IPS-NIHi11 (cell line): ENCODE results near the gene GIPC1.

ENCODE experiments used
- DNase-seq: peaks from one replicate; pipeline ENCODE4 v3.0.0; 2012; ENCODE audit warnings: mixed read lengths, low spot score

Gene GIPC1

DNA sequence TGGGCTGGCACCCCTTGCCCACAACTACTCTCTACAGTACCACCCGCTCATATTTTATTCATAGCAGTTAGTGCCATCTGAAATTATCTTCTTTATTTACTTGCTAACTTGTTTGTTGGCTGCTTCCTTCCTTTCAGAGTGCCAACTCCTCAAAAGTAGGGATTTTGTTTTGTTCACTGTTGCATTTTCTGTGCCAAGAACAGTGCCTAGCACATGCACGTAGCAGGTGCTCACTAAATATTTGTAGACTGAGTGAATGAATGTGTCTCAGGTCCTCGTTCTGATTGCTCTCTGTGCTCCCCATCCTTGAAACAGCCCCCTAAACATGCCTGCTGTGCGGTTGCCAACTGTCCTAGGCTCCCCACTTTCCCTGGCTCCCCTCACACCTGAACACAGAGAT is 1.5 kb downstream of the GIPC1 start:
- no peak for DNase-seq

DNA sequence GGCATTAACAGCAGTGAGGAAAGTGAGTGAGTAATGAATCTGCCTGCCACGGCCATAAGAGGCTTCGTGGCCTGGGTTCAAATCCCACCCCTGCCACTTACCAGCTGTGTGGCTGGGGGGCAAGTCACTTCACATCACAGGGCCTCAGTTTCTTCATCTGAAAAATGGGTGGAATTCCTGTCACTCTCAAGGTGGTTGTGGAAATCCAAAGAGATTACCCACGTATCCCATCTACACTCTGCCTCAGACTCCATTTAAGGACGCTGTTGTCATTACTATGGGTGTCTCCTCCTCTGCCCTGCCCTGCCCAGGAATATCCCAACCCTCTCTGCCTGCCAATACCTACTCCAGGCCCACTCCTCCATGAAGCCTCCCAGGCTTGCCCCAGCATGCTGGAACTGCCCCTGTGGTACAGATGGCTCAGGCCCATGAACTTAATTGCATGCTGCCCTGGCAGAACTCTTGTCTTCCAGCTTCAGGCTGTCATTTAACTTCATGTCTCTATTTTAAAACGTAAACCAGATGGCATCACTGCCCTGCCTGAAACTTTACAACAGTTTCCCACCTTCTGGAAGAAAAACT is 3.1 kb downstream of the GIPC1 start:
- DNase-seq: no peak

DNA sequence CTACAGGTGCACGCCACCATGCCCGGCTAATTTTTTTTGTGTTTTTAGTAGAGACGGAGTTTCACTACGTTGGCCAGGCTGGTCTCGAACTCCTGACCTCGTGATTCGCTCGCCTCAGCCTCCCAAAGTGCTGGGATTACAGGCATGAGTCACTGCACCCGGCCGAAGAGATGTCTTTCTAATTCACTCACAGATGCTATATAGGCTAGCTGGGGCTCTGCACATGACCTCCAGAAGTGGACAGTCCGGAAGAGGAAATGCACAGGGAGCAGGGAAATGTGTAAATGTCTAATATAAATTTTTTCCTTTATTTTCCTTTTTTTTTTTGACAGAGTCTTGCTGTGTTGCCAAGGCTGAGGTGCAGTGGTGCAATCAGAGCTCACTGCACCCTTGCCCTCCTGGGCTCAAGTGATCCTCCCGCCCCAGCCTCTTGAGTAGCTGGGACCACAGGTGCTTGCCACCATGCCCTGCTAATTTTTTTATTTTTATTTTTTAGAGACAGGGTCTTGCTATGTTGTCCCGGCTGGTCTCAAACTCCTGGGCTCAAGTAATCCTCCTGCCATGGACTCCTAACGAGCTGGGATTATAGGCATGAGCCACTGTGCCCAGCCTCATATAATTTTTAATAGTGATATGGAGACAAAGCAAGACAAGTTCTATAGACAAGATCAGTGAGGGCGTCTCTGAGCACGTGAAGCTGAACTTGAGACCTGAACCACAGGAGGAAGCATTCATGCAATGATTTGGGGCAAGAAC is 8.4 kb downstream of the GIPC1 start:
- DNase-seq: no peak

DNA sequence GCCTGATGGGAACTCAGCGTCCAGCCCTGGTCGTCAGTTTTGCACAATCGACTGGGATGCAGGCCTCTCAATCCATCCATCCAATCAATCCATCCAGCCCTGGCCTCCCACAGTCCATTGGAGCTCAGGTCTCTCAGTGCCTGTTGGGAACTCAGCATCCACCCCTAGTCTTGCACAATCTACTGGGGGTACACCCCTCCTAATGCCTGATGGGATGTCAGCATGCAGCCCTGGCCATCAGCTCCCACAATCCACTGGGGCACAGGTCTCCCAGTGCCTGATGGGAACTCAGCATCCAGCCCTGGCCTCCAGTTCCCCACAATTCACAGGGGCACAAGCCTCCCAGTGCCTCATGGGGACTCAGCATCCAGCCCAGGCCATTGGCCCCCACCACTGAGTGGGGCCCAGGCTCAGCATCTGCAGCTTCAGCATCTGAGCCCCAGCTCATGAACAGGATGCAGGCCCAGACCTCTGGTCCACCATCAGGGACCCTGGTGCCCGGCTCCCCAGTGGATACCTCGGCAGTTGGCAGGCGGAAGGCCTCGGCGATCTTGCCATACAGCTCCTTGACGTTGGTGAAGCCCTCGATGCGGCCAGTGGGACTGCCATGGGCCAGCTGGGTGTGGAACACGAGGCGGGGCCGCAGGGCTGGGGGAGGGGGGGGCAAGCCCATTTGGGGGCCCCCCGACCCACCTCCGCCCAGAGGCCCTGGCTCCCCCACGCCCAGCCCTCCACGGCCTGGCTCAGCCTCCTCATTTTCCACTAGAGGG is 13.6 kb downstream of the GIPC1 start:
- DNase-seq: no peak

DNA sequence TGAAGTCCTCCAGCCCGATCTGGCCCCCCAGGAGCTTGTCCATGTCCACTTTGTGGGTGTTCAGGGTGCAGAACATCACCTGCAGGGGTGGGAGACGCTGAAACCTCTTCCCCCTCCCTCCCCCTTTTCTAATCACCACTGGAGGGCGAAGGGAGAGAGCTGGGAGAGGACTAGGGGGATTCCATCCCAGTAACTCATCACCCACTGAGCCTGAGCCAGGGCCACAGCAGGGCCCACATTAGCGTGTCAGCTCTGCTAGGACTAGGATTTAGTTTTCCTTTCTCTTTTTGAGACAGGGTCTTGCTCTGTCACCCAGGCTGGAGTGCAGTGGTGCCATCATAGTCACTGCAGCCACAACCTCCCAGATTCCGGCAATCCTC is 15.2 kb downstream of the GIPC1 start:
- no peak for DNase-seq

DNA sequence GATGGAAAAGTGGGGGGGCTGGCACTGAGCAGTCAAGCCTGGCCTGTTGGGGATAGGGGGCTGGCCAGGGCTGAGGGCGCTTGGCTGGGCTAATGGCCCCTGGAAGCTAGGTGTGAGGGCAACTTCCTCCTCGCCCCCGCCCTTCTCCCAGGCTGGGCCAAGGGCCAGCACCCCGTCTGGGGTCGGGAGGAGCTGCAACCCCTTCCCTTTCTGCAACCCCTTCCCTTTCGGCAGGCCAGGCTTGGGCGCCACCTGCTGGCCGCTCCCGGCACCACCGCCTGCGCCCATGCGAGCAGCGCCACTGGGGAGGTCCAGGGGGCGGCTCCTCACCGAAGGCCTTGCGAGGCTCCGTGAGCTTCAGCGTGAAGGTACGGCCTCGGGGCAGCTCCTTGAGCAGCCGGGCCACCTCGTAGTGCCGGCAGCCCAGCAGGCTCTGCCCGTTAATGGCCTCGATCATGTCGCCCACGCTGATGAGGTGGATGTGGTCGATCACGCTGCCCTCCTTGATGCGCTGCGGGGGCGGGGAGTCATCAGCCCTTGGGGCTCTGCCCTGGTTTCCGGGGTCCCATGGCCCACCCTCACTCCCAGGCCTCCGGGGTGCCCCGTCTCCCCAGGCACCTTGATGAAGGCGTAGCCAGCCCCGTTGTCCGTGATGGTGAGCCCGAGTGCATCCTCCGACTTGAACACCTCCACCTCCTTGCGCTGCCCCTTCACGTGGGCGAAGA is 15.8 kb downstream of the GIPC1 start:
- peak; percentile 96 for DNase-seq

DNA sequence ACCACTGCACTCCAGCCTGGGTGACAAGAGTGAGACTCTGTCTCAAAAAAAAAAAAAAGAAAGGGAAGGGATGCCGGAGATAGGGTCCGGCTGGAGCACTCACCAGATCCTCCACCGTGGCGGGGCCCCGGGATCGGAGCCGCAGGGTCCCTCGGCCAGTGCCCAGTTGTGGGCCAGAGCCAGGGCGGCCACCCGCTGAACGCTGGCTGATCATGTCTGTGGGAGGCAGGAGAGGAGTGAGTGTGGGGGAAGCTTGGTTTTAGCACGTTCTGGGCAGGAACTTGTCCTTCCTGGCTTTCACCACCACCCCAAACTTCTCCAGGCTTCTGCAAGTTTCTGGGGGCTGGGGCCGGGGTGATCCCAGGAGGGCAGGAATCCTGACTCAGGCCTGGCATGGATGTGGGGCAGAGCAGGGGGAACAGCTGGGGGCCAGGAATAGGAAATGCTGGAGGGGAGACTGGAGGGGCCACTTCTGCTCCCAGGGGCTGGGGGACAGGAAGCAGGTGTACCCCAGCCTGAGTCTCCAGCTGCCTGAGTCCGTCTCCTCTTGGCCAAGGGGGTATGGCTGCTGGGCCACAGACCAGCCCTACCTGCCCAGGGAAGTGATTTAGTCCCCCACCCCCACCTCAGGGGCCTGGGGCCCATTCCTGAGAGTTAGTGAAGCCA is 16.5 kb downstream of the GIPC1 start:
- DNase-seq: no peak

DNA sequence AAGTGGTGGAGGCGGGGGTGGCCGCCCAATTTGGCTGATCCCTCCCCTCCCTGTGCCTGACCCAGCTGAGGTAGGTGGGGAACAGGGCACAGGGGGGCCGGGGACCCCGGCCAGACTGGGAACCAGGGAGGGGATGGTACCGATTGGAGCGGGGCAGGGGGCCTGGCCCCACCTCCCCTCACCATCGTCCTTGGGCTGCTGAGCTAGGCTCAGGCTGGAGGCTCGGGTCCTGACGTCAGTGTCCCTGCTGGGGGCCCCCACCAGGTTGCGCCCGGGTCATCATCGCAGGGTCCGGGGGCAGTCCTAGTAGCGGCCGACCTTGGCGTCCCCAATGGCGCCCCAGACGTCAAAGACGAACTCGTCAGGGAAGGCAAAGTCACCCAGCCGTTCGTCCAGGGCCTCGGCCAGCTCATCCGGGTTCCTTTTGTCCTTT is 17.8 kb downstream of the GIPC1 start:
- no peak for DNase-seq

DNA sequence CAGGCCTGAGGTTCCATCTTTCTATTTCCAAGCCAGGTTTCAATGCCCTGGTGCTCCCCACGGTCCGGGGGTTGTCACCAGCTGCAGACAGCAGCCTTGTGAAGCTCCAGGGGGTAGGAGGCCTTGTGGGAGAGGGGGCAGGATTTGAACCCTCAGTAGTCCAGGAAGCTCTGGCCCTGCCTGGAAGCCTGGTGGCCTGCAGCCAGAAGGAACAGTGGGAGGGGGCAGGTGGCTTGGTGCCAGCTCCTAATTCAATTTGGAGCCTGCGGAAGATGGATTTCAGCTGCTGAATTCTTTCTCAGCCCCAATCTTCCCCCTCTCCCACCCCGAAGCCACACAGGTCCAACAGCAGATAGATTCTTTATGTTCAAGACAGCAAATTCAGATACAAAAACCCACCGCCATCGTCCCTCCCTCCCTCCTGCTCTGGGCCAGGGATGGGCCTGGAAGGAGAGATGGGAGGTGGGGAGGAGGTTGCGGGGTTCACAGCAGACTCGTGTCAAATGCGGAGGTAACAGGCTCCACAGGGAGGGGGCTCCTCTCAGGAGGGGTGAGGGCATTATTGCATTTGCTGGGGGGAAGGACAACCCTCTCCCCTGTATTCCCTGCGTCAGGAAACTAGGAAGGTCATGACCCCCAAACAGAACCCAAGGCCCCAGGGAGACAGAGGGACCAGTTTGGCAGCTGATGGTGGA is 18.4 kb downstream of the GIPC1 start:
- DNase-seq: no peak

DNA sequence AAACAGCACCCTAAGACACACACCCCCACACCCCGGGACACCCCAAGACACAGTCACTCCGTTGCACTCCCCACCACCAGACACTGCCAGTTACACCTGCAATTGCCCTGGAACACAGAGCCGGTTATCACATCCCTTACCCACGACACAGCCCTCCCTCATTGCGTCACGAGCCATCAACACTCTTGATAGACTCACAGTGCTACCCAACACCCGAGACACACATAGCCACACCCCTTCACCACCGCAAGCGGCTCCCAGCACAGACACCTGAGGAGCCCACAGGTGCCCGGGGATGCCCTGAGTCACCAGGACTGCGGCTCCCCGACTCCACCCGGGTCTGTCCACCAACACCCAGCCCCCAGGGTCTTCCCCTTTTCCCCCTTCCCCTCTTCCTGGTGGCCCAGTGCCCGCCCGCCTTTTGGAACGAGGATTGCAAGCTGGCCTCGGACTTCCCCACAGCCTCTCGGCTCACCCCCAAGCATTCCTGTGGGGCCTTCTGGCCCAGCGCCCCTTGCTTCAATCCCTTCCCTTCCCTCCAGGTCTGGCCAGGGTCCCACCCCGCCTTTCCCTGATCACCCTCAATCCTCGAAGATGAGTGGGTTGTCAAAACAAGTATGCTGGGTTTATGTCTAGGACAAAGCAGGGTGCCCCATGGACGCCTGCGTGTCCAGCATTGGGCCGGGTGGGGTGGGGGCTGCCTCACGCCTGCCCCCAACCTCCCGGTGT is 19.1 kb downstream of the GIPC1 start:
- peak; percentile 44 for DNase-seq

DNA sequence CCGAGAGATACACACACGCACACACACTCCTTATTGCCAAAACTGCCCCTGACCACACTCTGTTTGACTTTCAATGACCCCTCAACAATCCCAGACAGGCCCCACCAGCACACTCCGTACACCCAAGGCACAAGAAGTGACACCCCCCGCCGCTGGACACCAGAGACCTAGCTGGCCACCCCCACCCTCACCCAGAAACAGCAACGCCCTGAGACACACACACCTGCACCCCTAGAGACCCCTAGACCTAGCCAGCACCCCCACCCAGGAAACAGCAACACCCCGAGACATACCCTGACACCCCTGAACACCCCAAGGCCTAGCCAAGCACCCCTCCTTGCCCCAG is 19.6 kb downstream of the GIPC1 start:
- no peak for DNase-seq

DNA sequence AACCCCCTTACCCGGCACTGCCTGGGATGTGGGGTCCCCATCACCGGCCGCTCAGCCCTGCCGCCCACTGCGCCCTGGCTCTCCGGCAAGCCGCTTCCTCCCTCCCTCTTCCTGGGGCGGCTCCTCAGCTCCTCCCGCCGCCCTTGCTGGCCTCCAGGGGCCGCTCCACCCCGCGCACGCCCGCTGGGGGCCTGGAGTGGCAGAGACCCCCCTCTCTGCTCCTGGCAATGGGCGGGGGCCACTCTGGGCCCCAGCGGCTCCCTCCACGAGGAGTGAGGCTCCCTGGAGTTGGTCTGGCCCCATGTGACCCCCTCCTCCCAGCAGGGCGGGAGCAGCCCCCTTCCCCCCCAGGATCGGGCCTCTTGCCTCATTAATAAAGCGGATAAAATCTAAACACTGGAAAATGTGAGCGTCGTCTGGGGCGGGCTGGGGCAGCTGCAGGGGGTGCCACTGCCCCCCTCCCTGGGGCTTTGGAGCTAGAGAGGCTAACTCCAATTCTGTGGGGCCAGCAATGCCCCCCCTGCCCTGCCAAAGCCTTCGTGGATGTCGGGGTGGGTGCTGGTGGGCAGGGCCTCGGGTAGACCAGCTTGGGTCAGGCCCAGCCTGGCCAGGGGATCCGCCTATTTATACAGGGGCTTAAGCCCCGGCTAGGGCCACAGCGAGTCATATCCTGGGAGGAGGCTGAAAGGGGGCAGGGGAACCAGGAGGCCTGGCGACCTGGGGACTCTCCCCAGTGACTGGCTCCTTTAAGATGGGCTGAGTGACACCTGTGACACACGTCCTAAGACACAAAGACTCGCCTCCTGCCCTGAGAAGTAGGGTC is 20.5 kb downstream of the GIPC1 start, which contains the start of gene PTGER1:
TSS of gene PTGER1 (minus strand) at position 104 of the 823 bp plus-strand sequence. CDS start 1,034 bp downstream, outside the sequence.
- peak; percentile 77 for DNase-seq

DNA sequence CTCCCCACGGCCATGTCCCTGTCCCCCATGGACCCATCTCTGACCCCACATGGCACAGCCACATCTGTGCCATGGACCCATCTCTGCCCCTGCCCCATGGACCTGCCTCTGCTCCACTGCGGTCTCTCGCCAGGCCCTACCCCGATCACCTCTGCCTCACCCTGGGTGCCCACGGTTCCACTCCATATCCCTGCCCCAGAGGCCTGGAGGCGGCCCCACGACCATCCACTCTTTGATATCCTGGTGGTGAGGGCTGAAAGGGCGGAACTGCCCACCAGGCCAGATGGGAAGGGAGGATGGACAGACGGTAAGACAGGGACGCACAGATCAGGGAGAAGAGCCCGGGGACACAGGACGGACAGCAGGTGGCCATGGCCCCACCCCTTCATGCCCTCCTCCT is 21.1 kb downstream of the GIPC1 start:
- DNase-seq: no peak

DNA sequence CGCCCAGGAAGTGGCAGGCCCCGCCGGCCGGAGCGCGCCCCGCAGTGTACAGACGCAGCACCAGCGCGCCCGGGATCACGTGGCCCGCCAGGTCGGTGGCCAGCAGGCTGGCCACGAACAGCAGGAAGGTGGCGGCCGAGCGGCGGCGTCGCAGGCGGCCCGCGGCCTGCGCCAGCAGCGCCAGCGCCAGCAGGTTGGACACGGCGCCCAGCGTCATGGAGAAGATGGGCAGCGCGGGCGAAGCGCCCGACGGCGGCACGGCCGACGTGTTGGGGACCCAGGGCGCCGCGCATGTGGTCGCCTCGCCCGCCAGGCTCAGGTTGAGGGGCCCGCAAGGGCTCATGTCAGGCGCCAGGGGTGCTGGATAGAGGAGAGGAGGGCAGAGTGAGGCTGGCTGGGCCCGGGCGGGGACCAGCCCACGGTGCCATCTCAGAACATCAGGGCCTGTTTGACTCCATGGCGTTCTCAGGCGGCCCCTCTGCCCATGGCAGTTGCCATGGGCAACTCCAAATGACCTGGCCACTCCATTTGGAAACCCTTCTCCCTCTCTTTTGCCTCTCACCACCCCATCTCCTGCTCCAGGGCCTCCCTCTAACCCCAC is 21.8 kb downstream of the GIPC1 start:
- DNase-seq: no peak

DNA sequence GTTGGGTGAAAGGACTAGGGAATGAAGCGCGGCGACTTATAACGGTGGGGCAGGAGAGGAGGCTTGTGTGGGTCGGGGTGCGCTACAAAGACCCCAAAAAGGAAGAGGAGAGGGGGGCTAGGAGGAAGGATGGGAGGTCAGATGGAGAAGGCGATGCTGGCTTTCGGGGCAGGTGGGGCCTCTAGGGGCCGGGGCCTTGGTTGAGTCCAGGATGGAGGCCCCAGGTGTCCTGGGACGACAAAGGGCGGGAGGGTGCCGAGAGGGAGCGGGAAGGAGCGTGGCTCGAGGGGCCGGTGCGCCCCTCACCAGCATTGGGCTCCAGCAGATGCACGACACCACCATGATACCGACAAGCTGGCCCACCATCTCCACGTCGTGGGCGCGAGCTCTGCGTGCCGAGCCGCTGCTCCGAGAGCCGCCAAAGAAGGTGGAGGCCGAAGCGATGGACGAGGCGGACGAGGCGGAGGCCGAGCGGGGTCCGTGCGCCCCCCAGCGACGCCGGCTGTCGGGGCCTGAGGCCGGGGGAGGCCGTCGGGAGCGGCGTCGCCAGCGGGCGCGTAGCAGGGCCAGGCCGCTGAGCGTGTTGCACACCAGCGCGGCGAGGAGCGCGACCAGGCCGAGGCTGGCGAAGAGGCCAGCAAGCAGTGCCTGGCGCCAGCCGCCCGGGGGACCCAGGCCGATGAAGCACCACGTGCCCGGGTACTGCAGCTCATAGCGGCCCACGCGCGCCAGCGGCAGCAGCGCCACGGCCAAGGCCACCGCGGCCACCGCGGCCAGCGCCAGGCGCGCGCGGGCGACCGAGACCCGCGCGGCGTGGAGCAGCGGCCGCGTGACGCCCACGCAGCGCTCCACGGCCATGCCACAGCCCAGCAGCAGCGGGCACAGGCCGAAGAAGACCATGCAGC is 22.6 kb downstream of the GIPC1 start:
- DNase-seq: peak; percentile 71

DNA sequence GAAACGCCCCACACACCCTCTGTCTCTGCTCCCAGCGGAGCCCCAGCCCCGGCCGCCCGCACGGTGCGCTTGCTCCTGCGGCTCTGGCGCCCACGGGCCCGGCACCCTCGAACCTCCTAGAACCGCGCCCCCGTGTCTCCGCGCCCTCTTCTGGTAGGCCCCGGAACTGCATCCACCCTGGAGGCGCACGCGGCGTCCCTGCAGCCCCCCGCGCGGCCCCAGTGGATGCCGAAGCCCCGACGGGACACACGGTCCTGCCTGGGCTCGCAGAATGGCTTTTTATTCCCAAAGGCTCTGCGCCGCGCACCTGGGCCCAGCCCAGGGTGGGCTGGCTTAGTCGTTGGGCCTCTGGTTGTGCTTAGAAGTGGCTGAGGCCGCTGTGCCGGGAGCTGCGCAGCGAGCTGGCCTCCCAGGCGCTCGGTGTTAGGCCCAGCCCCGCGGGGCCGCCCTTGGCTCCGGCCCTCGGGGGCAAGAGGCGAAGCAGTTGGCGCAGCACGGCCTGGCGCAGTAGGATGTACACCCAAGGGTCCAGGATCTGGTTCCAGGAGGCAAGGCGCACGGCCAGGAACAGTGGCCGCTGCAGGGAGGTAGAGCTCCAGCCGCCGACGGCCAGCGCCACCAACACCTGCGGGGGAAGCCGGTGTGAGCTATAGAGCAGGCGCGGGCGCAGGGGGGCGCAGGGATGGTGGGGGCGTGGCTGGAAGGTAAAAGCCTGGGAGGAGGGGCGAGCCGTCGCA is 23.6 kb downstream of the GIPC1 start:
- DNase-seq: peak; percentile 95

DNA sequence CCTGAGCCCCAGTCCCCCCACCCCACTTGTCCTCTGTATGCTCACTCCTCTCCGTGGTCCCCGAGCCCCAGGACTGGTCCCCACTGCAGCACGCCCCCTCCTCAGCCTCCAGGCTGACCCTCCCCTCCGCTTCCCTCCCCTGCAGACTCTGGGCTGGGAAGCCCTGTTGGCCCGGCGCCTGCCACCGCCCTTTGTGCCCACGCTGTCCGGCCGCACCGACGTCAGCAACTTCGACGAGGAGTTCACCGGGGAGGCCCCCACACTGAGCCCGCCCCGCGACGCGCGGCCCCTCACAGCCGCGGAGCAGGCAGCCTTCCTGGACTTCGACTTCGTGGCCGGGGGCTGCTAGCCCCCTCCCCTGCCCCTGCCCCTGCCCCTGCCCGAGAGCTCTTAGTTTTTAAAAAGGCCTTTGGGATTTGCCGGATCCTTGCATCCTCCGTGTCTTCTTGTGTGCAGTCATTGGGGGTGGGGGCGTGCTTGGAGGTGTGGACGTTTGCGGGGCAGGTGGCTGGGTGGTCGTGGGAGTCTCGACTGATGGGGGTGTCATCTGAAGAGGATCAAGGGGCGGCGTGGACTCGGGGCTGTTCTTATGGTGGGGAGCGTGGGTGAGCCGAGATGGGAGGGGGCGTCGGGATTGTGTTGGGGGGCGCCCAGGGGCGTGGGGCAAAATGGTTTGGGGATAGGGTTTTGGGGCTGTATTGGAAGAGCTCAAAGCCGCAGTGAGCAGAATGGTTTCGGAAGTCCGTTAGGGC is 24.3 kb downstream of the GIPC1 start:
- no peak for DNase-seq
